Fibroblast of skin of back (primary cell): Measurements from ENCODE around the gene RNASE1. TPM values are rescaled to one million over a fixed set of nuclear protein-coding genes. Genes with fewer than 3 reads are reported as not detected.
A peak's percentile ranks its signal among the peaks of the same experiment; 100 is the strongest.
"Not testable (repeated sequence)": the region's sequence is repeated elsewhere in the genome, so short reads cannot be mapped to it uniquely, and the experiment has no call there.

Experiments used
- DNase-seq: peaks from one replicate; pipeline ENCODE4 v3.0.0-alpha.2; 2013
- polyA plus RNA-seq, 2 experiments: library from polyadenylated mRNA; unstranded; fragments of 120-200 nt; gene quantifications; one replicate each; pipeline ENCODE4 v1.2.1, GENCODE V29; 2013; ENCODE audit not compliant: insufficient read length in 2 of 2

RNASE1 gene
- 0.72 TPM for polyA plus RNA-seq (2013, experiment 1 of 2; ENCODE audit: insufficient read length)
- 0.29 TPM for polyA plus RNA-seq (2013, experiment 2 of 2; ENCODE audit: insufficient read length)

DNA sequence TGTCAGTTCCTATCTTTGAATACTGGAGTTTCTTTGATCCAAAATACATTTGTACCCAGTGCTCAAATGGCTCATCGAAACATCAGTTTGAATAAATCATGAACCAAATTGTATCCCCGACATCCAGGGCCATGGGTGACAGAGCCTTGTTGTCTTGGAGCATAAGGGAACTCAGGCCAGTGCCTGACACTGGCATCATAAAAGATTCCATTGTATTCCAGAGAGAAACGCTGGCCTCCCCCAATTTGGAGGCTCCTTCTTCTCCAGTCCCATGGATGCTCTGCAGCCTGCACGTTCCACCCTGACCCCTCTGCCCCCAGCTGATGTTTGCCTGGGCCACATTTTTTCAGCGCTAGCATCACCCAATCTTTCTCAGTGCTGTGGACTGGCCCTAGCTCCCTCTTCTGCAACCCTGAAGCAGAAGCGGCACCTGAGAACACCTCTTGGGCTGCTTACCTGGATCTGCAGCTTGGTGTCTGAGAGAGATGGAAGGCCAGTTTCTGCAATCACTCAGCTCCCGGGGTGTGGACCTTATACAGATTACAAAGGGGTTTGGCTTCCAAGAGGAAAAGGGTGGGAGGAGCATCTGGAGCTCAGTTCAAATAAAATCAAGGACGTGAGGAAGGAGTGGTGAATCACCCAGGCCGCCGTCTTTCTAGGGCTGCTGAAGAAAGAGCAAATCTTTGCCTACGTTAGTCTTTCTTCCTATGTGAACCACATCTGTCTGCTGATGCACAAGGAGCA is at the start of gene RNASE1:
RNASE1 (minus strand) TSS at position 504 of the 744 bp plus-strand sequence. CDS start 776 bp downstream, outside the sequence.
- no peak for DNase-seq

DNA sequence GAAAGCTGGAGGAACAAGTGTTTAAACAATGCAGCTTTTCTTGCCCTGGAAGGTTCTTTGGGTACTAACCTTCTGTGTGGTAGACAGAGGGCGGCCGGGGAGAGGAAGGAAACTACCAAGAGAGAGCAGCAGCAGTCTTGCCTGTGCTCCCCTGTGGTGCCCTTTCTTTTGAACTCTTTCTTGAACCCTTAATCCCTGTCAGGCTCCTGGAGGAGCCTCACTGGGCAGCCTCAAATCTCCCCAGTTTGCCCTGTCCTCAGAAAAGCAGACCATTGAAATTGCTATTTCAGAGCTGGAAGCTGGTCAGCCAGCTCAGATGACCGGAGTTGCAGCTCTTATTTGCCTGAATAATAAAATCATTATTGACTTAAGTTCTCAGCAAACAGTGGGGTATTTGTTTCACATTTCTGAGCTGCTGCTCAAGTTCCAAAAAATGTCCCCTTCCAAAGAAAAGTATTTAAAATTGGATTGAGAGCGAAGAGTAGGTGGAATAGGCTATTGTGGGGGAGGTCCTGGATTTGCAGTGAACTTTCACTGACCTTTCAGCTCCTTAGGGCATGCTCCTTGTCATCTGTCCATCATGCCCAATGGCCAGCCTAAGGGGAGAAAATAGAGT is 46.4 kb upstream of the RNASE1 start:
- no peak for DNase-seq

DNA sequence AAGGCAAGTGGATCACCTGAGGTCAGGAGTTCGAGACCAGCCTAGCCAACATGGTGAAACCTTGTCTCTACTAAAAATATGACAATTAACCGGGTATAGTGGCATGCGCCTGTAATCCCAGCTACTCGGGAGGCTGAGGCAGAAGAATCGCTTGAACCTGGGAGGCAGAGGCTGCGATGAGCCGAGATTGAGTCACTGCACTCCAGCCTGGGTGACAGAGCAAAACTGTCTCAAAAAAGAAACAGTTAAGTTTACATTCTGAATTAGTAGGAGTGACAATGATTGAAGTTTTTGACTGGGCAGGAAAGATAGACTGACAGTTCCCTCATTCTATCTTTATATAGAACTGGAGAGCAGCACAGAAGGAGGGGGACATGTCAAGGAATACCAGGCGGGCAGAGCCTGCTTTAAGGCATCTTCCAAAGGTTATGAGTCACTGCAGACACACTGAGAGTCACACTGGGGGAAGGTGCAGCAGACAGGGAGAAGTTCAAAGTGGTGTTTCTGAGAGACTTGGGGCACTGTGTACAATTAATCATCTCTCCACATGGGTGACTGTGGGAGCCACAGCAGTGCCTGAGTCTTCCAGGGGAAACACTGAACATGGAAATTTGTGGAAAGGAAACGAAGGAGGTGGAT is 45.8 kb upstream of the RNASE1 start:
- DNase-seq = peak; percentile 54

DNA sequence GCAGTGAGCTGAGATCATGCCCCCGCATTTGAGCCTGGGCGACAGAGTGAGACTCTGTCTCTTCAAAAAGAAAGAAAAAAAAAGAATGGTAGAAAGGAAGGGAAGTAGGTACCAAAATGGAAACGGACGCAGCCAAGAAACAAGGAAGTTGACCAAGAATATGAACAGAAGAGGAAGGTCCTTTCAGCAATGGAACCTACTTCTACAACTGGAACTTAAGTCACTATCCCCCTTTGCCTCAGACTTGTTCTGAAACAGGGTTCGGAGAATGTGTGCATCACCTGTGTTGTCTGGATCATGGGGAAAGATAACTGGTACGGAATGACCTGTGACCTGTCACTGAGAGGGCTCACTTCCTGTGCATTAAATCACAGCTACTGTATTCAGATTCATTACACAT is 43.9 kb upstream of the RNASE1 start:
- no peak for DNase-seq

DNA sequence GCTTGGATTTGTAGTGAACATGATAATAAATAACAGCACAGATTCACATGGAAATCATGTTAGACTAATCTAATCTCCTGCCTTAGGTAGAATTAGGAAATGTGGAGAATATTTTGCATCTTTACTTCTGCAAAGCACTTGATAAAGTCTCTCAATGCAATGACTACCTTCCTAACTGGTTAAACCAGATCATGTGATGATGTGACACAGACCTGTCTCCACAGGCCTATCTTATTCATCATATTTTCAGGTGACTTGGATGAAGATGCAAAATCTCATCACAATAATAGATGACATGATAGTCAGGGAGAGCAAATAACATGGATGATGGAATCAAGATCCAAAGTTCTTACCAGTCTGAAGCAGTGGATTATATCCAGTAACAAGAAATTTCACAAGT is 38.5 kb upstream of the RNASE1 start:
- DNase-seq = no peak

DNA sequence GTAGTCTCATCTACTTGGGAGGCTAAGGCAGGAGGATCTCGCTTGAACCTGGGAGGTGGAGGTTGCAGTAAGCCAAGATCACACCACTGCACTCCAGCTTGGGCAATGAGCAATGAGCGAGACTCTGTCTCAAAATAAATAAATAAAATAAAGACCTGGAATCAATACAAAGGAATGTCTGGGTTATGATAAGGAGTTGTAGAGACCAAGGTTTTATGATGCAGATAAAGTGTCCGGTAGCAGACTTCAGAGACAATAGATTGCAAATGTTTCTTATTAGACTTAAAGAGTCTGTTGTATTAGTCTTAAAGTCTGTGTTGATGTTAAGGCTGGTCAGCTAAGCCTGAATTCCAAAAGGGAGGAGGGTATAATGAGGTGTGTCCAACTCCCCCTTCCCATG is 35.2 kb upstream of the RNASE1 start:
- no peak for DNase-seq

DNA sequence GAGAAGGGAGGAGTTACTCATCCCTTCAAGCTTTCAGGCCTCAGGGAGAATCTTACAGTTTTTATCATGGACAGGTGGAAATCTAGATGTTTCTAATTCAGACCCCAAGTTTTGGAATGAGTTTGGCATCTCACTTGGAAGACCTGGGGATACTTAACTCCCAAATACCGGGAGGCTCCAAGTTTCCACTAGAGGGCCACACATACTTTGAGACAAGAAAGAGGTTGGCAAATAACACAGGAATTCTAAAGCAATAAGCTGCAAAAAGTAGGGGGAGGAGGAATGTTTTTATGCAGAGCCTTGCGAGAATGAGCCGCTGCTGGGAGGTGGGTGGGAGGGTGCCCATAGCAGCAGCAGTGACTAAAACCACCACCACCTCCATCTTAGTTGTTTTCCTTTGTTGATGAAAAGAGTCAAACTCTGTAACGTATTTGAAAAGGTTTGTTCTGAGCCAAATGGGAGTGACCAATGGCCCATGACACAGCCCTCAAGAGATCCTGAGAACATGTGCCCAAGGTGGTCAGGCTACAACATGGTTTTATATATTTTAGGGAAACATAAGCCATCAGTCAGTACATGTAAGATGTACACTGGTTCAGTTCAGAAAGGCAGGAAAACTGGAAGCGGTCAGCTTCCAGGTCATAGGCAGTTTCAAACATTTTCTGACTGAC is 34.2 kb upstream of the RNASE1 start:
- DNase-seq = peak; percentile 18

DNA sequence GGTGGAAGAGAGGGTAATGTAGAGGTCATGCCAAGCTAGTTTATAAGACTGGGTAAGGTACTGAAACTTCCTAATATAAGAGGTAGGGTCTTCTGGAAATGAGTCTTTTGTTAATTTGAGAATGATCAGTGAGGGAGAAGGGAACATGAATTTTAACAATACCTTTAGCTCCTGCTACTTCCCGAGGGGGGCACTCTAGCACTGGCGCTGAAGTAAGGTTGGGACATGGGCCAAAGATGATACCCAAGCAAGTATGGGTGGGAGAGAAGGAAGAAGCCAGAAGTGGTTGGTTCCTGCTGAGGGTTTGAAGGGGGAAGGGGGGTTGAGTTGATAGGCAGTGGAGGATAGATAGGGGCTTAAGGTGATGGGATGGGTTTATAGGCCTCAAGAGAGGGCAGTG is 32.3 kb upstream of the RNASE1 start:
- DNase-seq = no peak

DNA sequence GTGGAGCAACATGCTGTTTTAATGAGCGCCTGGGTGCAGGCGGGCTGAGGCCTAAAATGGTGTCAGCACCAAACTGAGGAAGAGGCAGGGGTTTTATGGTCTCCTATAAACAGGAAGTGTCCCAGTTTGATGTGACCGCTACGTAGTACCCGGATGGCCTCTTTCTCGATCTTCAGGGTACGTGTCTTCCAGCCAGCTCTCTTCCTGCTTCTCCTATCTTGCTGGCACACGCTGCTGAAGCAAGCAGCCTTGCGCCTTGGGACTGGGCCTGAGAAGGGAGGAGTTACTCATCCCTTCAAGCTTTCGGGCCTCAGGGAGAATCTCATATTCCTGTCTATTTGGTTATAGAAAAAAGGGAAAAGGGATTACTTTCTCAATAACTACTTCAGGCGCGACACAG is 28.2 kb upstream of the RNASE1 start:
- no peak for DNase-seq

DNA sequence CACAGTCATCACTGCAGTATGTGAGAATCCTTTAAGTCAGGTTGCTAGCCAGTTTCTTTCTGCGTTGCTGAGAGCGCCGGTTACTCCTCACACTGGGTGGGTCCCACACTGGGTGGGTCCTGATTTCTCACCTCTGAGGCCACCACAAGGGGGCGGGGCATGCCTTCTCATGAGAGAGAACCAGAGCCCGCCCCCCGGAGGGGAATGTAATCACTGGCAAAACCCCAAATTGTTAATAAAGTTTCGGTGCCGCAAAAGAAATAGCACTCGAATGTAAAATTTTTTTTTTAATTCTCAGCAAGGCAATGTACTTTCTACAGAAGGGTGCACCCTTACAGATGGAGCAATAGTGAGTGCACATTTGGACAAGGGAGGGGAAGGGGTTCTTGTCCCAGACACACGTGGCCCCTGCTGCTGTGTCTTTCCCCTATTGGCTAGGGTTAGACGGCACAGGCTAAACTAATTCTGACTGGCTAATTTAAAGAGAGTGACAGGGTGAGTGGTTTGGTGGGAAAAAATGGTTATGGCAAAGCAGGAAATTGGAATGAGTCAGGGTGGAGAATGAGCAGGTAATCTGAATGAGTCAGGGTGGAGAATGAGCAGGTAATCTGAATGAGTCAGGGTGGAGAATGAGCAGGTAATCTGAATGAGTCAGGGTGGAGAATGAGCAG is 25.5 kb upstream of the RNASE1 start:
- not testable (repeated sequence) for DNase-seq

DNA sequence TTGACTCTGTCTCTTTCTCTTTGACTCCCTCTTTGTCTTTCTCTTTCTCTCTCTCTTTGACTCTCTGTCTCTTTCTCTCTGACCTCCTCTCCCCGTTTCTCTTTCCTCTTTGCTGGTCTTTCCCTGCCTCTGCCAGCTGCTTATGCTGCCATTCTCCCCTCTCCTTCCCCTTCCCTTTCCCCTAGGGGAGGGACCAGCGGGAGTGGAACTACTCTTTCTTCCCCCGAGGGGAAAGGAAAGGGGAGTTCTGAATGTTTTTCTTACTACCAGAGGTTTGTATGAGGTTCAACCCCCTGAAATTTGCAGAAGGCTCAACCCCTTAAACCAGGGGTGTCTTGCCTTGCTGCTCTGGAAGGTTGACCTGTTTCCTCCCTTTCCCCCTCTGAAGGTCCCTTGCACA is 24.7 kb upstream of the RNASE1 start:
- no peak for DNase-seq

DNA sequence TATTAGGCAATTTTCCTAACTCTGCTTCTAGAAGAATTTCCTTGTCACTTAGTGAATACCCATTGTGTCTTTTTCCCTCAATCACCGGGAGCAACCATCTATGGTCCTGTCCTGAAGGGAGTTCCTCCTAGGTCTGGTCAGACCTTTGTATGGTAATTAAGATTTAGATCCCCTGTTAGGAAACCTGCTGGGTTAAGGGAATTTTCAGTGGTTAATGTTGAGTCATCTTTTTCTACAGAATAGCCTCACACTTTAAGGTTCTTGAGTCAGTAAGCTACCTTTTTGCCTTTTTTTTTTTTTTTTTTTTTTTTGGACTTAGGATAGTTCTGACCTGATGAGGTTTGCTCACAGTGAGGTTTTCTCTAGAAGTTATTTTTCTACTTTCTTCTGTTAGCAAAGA is 24.0 kb upstream of the RNASE1 start:
- not testable (repeated sequence) for DNase-seq

DNA sequence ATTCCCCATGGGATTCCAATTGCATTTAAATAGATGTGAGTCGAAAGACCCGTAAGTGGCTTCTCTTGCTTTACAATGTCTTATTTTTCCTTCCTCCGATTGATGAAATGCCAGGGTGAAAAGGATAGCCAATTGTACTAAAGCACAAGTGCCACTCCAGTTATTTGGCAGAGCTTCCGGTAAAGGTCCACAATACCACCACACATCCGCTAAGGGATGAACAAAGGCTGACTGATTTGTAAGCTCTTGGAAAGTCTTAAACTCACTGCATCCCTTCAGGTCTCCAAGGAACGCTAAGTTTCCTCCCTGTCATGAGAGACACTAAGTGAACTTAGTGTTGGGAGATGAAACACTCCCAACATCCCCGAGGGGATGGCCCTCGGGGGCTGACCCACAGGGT is 21.2 kb upstream of the RNASE1 start:
- DNase-seq = no peak

DNA sequence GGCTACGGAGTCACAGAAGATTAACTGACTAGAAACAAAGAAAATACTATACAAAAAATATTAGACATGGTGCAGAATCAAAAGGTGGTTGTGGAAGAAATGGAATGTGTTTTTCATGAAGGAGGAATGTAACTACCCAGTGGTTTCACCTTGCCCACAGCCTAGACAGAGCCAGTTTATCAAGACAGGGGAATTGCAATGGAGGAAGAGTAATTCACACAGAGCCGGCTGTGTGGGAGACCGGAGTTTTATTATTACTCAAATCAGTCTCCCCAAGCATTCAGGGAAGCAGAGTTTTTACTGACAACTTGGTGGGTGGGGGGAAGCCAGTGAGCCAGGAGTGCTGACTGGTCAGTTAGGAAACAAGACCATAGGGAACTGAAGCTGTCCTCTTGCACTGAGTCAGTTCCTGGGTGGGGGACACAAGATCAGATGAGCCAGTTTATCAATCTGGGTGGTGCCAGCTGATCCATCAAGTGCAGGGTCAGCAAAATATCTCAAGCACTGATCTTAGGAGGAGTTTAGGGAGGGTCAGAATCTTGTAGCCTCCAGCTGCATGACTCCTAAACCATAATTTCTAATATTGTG is 19.0 kb upstream of the RNASE1 start:
- DNase-seq = not testable (repeated sequence)

DNA sequence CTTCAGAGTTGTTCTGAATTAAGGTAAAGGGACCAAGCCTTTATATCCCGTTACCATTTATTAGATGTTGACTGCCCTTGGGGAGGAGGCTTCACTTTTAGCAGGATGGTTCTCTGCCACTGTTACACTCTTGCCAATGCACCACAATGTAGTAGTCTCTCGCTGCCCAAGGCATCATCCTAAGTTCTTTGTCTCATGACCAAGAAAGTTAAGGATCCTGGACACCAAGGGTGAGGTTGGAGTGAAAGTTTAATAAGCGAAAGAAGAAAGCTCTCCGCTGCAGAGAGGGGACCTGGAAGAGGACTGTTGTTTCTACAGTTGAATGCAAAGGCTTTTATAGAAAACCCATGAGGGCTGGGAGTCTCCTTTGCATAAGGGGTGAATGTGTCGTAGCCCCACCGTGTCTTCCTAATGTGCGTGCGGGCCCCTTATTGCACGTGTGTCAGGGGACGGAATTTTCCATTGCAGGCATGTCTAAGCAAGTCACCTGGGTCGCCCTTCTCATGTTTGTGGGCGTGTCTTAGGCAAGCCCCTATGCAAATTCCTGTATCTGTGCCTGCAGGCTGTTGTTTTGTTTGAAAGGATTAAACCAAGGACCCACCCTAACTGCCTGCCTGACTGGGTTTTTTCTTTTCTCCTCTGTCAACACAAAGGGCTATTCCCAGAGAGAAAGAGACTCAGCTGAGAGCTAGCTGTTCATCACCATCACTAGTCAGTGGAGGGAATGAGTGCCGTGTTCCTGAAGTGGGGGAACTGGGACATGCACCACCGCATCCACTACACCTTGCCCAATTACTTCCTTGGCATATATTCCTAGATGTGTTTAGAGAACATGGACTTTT is 17.6 kb upstream of the RNASE1 start:
- DNase-seq = no peak

DNA sequence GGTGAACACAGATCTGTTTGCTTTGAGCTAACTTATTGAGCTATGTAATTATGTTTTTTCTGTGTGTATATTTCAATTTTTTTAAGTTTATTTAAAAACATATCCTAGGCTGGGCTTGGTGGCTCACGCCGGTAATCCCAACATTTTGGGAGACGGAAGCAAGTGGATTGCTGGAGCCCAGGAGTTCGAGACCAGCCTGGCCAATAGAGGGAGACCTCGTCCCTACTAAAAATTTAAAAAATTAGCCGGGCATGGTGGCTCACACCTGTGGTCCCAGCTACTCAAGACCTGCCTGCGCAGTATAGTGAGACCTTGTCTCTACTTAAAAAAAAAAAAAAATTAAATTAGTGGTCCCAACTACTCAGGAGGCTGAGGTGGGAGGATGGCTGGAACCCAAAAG is 16.2 kb upstream of the RNASE1 start:
- DNase-seq = no peak

DNA sequence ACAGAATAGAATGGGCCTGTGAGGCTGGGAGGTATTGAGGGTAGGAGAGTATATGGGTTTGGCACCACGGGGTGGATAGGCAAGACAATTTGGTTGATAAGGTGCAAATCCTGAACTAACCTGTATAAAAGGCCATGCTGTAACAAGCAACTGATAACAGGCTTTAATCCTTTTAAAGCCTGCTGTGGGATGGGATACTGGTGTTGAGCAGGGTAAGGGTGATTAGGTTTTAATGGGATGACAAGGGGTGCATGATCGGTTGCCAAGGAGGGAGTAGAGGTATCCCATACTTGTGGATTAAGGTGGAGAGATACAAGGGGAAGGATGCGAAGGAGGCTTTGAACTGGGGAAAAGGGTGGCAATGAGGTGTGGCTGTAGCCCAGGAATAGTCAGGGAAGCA is 13.3 kb upstream of the RNASE1 start:
- DNase-seq = not testable (repeated sequence)

DNA sequence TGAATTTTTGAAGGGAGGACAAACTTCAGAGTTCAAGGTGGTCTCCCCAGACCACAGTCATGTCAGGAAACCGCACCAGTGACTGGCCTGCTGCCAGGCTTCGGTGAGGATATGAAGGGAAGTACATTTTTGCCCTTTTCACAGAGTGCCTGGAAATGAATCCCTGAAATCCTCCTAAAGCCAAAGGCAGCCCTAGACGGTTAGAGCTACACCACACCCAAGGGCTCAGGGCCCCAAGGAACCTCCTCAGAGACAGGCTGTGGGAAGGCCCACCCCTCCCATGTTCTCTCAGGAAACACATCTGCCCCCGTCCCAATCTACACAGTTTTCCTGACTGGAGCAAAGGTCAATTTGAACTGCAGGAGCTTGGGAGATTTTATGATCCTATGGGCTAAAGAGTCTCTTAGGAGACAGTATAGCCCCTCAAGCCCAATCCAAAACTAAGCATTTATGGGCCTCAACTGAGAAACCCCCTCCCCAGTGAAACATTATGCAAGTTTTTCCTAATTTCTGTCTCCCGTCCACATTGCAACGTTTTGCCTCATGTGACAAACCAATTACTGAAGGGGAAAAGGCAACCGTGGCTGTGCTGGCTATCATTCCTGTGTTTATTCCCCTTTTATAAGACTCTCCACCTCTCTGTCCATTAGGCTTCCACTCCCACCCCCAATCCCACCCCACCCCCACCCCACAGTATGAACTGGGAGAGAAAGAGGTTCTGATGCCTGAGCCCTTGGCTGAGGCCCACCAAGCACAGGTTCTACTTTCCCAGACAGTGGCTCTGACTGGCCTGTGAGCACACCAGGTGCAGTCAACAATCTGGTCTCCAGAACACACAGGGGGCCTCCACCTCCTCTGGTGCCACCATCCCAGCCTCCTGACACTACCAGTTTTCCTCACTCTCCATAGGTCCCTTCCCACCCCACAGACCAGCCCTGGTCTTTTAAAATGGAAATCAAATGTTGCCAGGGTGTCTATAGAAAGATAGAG is 9.6 kb upstream of the RNASE1 start:
- no peak for DNase-seq

DNA sequence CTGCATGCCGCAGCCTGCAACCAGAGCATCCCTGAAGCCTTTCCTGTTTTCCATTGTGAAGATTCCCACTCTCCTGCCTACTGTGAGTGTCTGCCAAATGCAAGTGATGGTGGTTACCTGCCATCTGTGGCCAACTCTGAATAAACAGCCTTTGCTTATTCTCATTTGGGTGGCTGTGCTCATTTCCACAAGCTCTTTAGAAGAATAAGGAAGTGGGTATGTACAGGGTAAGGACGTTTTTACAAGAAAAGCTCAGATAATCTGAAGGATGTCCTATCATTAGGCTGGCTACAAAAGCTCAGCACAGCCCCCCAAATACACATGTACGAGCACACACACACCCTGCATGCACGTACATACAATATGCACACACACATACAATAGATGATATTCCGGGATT is 7.3 kb upstream of the RNASE1 start:
- DNase-seq = no peak

DNA sequence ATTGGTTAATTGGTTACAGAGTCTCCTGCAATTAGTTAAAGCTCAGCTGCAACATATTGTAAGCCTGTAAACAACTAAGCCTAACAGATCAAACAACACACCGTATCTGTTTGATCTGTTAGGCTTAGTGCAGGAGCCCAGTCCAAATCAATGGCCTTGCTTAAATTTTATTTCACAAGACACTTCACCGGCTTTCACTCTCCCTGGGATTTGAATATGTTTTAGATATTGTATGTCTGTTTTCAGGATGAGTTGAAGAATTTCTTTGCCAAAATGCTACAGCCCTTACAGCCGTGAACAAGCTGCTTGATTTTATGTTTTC is 5.5 kb upstream of the RNASE1 start:
- no peak for DNase-seq
